ENCODE measurements around the gene TPCN2.

GRCh38 chr11:69052343-69053168 is 3.8 kb downstream of the TPCN2 start:
- TF ChIP-seq POLR2A (IDR thresholded peaks at IDR 0.05; ENCODE audit: low read depth, low read length) (no peak), POLR2AphosphoS5 (IDR thresholded peaks at IDR 0.05; ENCODE audit: low read depth, low read length) (no peak)
